Dedifferentiated amniotic fluid mesenchymal stem cell (primary cell): ENCODE results near the gene COL12A1.
A peak's percentile ranks its signal among the peaks of the same experiment; 100 is the strongest.

Experiments used
- DNase-seq: peaks from one replicate; pipeline ENCODE4 v3.0.0-alpha.2; 2016; ENCODE audit errors: extremely low spot score

Gene COL12A1

GRCh38 chr6:75205776-75206575 is at the start of gene COL12A1:
Gene COL12A1, minus strand, starts transcription at chr6:75206053. Its CDS starts 3,261 bp downstream, at chr6:75202792.
- DNase-seq: peak; percentile 98

- no peak for DNase-seq
Measured at GRCh38 chr6:75250552-75250951, 44.7 kb upstream of the COL12A1 start.

- no peak for DNase-seq
Measured at GRCh38 chr6:75249837-75250236, 44.0 kb upstream of the COL12A1 start.

GRCh38 chr6:75246386-75246785 is 40.5 kb upstream of the COL12A1 start:
- no peak for DNase-seq

GRCh38 chr6:75244063-75244584 is 38.3 kb upstream of the COL12A1 start:
- DNase-seq: no peak

- DNase-seq: peak; percentile 98
Measured at GRCh38 chr6:75243333-75244062, 37.6 kb upstream of the COL12A1 start, which contains the start of gene COX7A2. Gene COX7A2, minus strand, starts transcription at chr6:75243801. Its CDS starts 67 bp downstream, at chr6:75243734.

- DNase-seq: no peak
Measured at GRCh38 chr6:75236630-75237029, 30.8 kb upstream of the COL12A1 start.

GRCh38 chr6:75235271-75235670 is 29.4 kb upstream of the COL12A1 start:
- DNase-seq: no peak

- DNase-seq: no peak
Measured at GRCh38 chr6:75234126-75234865, 28.4 kb upstream of the COL12A1 start.

- no peak for DNase-seq
Measured at GRCh38 chr6:75233092-75233615, 27.3 kb upstream of the COL12A1 start.

GRCh38 chr6:75230484-75231325 is 24.9 kb upstream of the COL12A1 start:
- DNase-seq: peak; percentile 80

- no peak for DNase-seq
Measured at GRCh38 chr6:75224303-75224926, 18.6 kb upstream of the COL12A1 start.

- DNase-seq: no peak
Measured at GRCh38 chr6:75223428-75223827, 17.6 kb upstream of the COL12A1 start.

GRCh38 chr6:75222261-75222660 is 16.4 kb upstream of the COL12A1 start:
- no peak for DNase-seq

- DNase-seq: no peak
Measured at GRCh38 chr6:75221116-75221515, 15.3 kb upstream of the COL12A1 start.

GRCh38 chr6:75220357-75220756 is 14.5 kb upstream of the COL12A1 start:
- no peak for DNase-seq

- no peak for DNase-seq
Measured at GRCh38 chr6:75219263-75219662, 13.4 kb upstream of the COL12A1 start.

- no peak for DNase-seq
Measured at GRCh38 chr6:75217193-75217592, 11.3 kb upstream of the COL12A1 start.

GRCh38 chr6:75215291-75215690 is 9.4 kb upstream of the COL12A1 start:
- no peak for DNase-seq

GRCh38 chr6:75213732-75214131 is 7.9 kb upstream of the COL12A1 start:
- DNase-seq: no peak
